ENCODE data around the gene TGFBI.

The TGFBI gene

GRCh38 chr5:136098176-136098575 lies 69.4 kb downstream of the TGFBI start:
- DNase-seq, result no peak

DNA sequence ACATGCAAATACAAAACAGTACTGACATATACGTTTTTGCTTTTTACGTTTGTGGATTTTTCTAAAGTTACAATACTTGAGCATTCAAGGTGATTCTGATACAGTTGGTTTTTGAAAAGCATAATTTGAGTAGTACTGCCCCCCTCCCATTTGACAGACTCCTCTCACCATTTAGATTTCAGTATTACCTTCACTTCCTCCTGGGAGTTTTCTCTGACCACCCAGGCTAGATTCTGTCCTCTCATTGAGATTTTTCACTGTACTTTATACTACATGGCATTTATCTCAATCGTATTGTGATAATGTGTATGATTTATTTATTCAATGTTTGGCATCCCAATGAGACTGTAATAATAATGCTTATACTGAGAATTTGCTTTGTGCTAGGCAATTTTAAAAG lies 71.1 kb downstream of the TGFBI start:
- no peak for DNase-seq

DNA sequence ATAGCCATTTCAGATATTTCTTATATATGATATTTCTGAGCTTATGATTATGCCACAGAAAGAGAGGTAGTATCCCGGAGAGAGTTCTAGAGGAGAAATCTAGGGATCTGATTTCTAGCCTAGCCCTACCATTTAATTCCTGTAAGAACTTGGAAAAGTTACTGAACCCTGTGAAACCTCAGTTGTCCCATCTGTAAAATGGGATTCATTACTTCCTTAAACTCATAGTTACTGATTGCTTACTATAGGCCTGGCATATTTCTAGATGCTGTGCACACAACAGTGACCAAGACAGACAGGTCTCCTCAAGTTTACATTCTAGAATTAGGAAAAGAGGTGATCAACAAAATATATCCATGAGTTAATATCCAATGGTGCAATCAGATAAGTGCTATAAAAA lies 73.1 kb downstream of the TGFBI start:
- no peak for DNase-seq

- DNase-seq, result no peak
Measured at GRCh38 chr5:136103118-136103517, 74.3 kb downstream of the TGFBI start.

DNA sequence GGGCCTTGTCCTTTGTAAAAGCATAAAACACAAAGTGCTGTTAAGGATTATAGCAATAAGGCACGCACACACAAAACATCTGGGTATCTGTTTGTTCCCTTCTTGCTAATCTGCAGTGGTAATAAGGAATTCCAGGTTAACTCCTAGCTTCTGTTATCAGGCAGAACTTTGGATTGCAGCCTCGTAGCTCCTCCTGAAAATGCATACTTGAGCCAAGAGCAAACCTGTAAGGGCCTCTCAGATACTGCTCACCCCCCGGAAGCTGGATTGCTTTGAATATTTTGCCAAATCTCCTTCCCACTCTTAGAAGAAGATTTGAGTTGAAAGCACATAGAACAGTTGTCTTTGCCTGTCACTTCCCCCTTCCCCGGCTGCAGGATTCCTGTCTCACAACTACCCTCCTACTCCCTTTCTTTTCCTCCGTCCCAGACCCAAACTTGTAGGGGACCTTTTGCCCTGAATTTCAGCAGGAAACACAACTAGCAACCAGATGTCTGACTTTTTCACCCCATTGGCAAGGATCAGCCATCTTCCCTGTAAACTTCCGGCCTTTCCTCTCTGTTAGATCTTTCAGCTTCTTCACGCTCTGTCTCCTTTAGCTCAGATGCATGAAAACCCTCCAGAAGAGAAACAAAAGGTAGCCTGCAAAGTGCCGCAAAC lies 75.6 kb downstream of the TGFBI start:
- no peak for DNase-seq

DNA sequence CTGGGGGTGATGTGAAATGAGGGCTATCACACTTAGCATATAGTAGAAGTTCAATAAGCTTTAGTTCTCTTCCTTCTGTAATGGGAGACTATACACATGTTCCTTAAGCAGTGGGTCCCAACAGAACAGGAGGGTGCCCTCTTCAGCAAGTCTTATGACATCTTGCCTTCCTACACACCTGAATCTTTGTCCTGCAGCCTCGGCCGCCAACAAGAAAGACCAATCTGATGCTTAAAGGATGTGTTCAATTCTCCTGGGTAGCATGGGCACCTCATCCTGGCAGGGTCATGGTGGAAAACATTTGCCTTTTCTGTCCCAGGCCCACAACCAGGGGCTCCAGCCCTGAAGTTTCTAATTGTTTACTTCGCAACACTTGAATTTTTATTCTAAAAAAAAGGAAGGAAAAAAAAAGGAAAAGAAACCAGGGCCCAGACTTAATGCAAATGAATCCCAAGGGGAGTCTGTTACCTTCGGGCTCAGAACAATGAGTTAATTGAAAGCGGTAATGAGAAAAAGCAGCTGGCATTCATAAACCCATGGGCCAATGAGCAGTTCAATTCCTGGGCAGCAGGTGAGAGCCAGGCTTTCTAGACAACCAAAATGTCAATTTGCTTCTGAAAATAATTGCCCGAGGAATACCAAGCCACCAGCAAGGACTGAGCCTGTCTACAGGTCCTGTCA lies 77.7 kb downstream of the TGFBI start:
- DNase-seq, result no peak

DNA sequence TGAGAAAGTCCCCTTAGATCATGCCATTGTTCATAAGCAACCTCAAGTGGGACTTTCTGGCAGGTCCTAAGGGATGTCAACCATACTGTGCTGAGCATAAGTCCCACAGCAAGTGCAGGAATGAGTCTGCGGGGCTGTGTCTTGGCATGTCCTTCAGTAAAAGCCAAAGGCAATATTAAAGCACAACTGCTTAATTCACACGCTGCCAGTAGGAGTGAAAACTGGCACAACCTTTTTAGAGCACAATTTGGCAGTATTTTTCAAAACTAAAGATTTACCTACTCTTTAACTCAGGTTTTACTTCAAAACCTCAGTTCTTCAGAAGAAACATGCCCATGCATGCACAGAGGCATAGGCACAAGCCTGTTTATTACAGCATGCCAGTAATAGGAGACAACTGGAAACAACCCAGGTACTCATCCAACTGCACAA lies 79.4 kb downstream of the TGFBI start:
- no peak for DNase-seq

GRCh38 chr5:136108766-136109165 lies 80.0 kb downstream of the TGFBI start:
- no peak for DNase-seq

DNA sequence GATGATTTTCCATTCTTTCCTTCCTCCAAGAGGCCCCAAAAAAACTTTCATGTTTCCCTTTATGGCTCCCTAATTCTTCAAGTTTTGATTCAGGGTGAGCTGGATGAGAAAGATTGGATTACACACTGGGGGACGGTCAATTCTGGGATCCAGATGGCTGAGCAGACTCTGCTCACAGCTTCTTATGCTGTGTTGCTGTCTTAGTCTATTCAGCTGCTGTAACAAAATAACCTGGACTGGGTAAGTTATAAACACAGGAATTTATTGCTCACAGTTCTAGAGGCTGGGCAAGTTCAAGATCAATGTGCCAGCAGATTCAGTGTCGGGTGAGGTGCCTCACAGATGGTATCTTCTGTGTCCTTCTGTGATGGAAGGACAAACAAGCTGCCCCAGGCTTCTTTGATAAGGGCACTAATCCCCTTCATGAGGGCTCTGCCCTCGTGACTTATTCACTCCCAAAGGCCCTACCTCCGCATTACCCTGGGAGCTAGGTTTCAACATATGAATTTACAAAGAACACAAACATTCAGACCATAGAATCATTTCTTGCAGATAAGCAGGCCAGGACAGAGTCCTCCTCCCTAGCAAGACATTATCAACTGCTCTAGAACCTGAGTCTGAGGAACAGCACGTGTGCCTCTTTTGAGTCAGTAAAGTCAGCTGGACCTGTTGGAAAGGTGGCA lies 80.8 kb downstream of the TGFBI start:
- DNase-seq, result no peak

Data from activated T-cell treated with anti-CD3 and anti-CD28 coated beads for 4 hours (primary cell).